CD14-positive monocyte (primary cell): Measurements from ENCODE around the gene CCN5. TPM values are rescaled to one million over a fixed set of nuclear protein-coding genes. Genes with fewer than 3 reads are reported as not detected.

Source experiments
- DNase-seq, 3 donors: peaks; one replicate each; pipeline ENCODE4 v3.0.0-alpha.2; 2011 to 2022
- H2AFZ ChIP-seq: 2 replicates; pipeline ENCODE4 v1.6.0; 2012; ENCODE audit warnings: mild to moderate bottlenecking, low read depth, low read length, inconsistent platforms; ENCODE audit not compliant: insufficient read depth, poor library complexity, severe bottlenecking
- H3K27ac ChIP-seq, 2 donors: 1 replicate in 1 of 2; 2 replicates in 1 of 2; pipeline ENCODE4 v1.5.1; 2012 to 2013; ENCODE audit warnings: low read length in 2 of 2, control low read depth in 1 of 2, inconsistent platforms in 1 of 2, low read depth in 1 of 2, mild to moderate bottlenecking in 1 of 2
- H3K27me3 ChIP-seq, 2 donors: one replicate each; pipeline versions ENCODE4 v1.6.0 to v1.6.1; 2011 to 2013; ENCODE audit warnings: low read length in 2 of 2; ENCODE audit not compliant: control insufficient read depth in 2 of 2, insufficient read depth in 2 of 2
- H3K36me3 ChIP-seq, 2 donors: replicated peaks in 1 of 2; 1 replicate in 1 of 2; 2 replicates in 1 of 2; pipeline versions ENCODE4 v1.5.1 to v1.6.1; 2012 to 2013; ENCODE audit warnings: low read length in 2 of 2, control low read depth in 1 of 2, inconsistent platforms in 1 of 2, mild to moderate bottlenecking in 1 of 2; ENCODE audit not compliant: insufficient read depth in 2 of 2, control insufficient read depth in 1 of 2
- H3K4me1 ChIP-seq, 2 donors: 1 replicate in 1 of 2; 2 replicates in 1 of 2; pipeline versions ENCODE4 v1.5.1 to v1.6.1; 2012 to 2013; ENCODE audit warnings: low read length in 2 of 2, control low read depth in 1 of 2, inconsistent platforms in 1 of 2, mild to moderate bottlenecking in 1 of 2, moderate library complexity in 1 of 2; ENCODE audit not compliant: insufficient read depth in 2 of 2, control insufficient read depth in 1 of 2
- H3K4me2 ChIP-seq: replicated peaks from 2 replicates; pipeline ENCODE3; 2012; ENCODE audit warnings: low read length, moderate library complexity, mild to moderate bottlenecking; ENCODE audit not compliant: poor library complexity, severe bottlenecking; ENCODE audit errors: extremely low read depth
- H3K4me3 ChIP-seq, 3 experiments: fragments of 200-600 bp in 1 of 3; sonication (generic) in 1 of 3; replicated peaks in 1 of 3; 1 replicate in 2 of 3; 2 replicates in 1 of 3; pipeline ENCODE4 v1.5.1; 2011 to 2013; ENCODE audit warnings: low read length in 3 of 3, mild to moderate bottlenecking in 3 of 3, control low read depth in 2 of 3, low read depth in 2 of 3, inconsistent platforms in 1 of 3, moderate library complexity in 1 of 3
- H3K79me2 ChIP-seq: 2 replicates; pipeline ENCODE4 v1.6.0; 2012; ENCODE audit warnings: mild to moderate bottlenecking, control low read depth, inconsistent platforms, low read length, moderate library complexity; ENCODE audit not compliant: insufficient read depth
- H3K9ac ChIP-seq: 2 replicates; pipeline ENCODE4 v1.6.0; 2017; ENCODE audit warnings: low read length, mild to moderate bottlenecking; ENCODE audit not compliant: insufficient read depth, poor library complexity, severe bottlenecking
- H3K9me3 ChIP-seq, 2 donors: replicated peaks in 1 of 2; 1 replicate in 1 of 2; 2 replicates in 1 of 2; pipeline versions ENCODE4 v1.5.1 to v1.6.1; 2012 to 2013; ENCODE audit warnings: low read length in 2 of 2, control low read depth in 1 of 2; ENCODE audit not compliant: control insufficient read depth in 1 of 2, insufficient read depth in 1 of 2
- H4K20me1 ChIP-seq: 2 replicates; pipeline ENCODE4 v1.6.0; 2012; ENCODE audit warnings: mild to moderate bottlenecking, low read length, control low read depth, moderate library complexity; ENCODE audit not compliant: insufficient read depth
- H3K27ac Mint-ChIP-seq, 7 donors: one replicate each; pipeline ENCODE4 v1.8.0; 2020; ENCODE audit warnings: mild to moderate bottlenecking in 7 of 7, mixed read lengths in 7 of 7, moderate library complexity in 6 of 7, inconsistent platforms in 2 of 7
- H3K27me3 Mint-ChIP-seq, 3 donors: one replicate each; pipeline ENCODE4 v1.8.0; 2021 to 2022; ENCODE audit warnings: low read depth in 3 of 3, mild to moderate bottlenecking in 3 of 3, mixed read lengths in 3 of 3, moderate library complexity in 3 of 3, inconsistent platforms in 1 of 3
- H3K36me3 Mint-ChIP-seq, 2 donors: one replicate each; pipeline ENCODE4 v1.8.0; 2020; ENCODE audit warnings: mixed read lengths in 2 of 2, inconsistent platforms in 1 of 2, mild to moderate bottlenecking in 1 of 2
- H3K4me1 Mint-ChIP-seq: one replicate; pipeline ENCODE4 v1.8.0; 2020; ENCODE audit warnings: mild to moderate bottlenecking, mixed read lengths
- H3K4me3 Mint-ChIP-seq, 2 donors: one replicate each; pipeline ENCODE4 v1.8.0; 2020; ENCODE audit warnings: mild to moderate bottlenecking in 2 of 2, mixed read lengths in 2 of 2, moderate library complexity in 1 of 2
- H3K9me3 Mint-ChIP-seq, 7 donors: one replicate each; pipeline ENCODE4 v1.8.0; 2020 to 2022; ENCODE audit warnings: mixed read lengths in 7 of 7, mild to moderate bottlenecking in 6 of 7, moderate library complexity in 6 of 7, inconsistent platforms in 2 of 7
- CTCF ChIP-seq: fragments of 200-600 bp; IDR thresholded peaks from one replicate; pipeline ENCODE4 v1.8.0; 2022; ENCODE audit warnings: antibody characterized with exemption, mild to moderate bottlenecking
- WGBS: methylation state at CpG from one replicate; pipeline ENCODE4 v1.1.5; 2013; ENCODE audit warnings: missing lambda C conversion rate; ENCODE audit not compliant: insufficient coverage; 5-methylcytosine and 5-hydroxymethylcytosine counted together
- intact Hi-C, 2 donors: fragments of 100-400 bp; cut with micrococcal nuclease; formaldehyde crosslinking; loops; one replicate each; pipeline versions ENCODE4 v1.15.0 to v1.15.1; 2023
- polyA plus RNA-seq, 3 donors: library from polyadenylated mRNA; depleted of rRNA in 1 of 3; unstranded in 2 of 3; stranded (reverse) in 1 of 3; fragments of 300-500 nt in 2 of 3; fragments of >200 nt in 1 of 3; fragmentation: Illumina TruSeq in 2 of 3; gene quantifications; 1 replicate in 2 of 3; 2 replicates in 1 of 3; pipeline ENCODE4 v1.2.3, GENCODE V29; 2012 to 2021

CCN5 gene
- polyA plus RNA-seq, 3 donors, result not detected

- Histone ChIP-seq H2AFZ (no peak overlapping the region), H4K20me1 (no peaks in the 10 kb centered on the region), H3K4me1 (no peaks in the 10 kb centered on the region), H3K4me2 (no peak overlapping the region), H3K9me3 (no peaks in the 10 kb centered on the region), H3K27me3 (no peaks in the 10 kb centered on the region), H3K4me3 (no peak overlapping the region), H3K27ac (no peak overlapping the region), H3K9ac (no peak overlapping the region), H3K36me3 (no peaks in the 10 kb centered on the region), H3K79me2 (no peaks in the 10 kb centered on the region)
- DNase-seq, result no peak
- intact Hi-C loops, result no loop called here
- no peaks in the 10 kb centered on the region for H3K4me1 Mint-ChIP-seq
- peaks cover 0 to 1% (median 0%) of the 10 kb centered on the region in 3 donors for H3K27me3 Mint-ChIP-seq
- H3K4me3 Mint-ChIP-seq, result no peak overlapping the region
- H3K36me3 Mint-ChIP-seq, result no peaks in the 10 kb centered on the region
- 88% methylated on average over 1 of the region's 5 CpGs for WGBS
- no peak overlapping the region for H3K27ac Mint-ChIP-seq
- no peaks in the 10 kb centered on the region for H3K9me3 Mint-ChIP-seq
- TF ChIP-seq CTCF, result no peak
These were observed 8.1 kb upstream of the CCN5 start for GRCh38 chr20:44707018-44707579.

GRCh38 chr20:44709380-44709779, 5.8 kb upstream of the CCN5 start:
- TF ChIP-seq CTCF, result no peak
- Mint-ChIP-seq H3K27me3 (peaks cover 0 to 5% (median 1%) of the 10 kb centered on the region in 3 donors), H3K9me3 (no peaks in the 10 kb centered on the region), H3K4me1 (peaks cover 1% of the 10 kb centered on the region), H3K36me3 (no peaks in the 10 kb centered on the region), H3K4me3 (no peak overlapping the region), H3K27ac (no peak overlapping the region)
- Histone ChIP-seq H2AFZ (no peak overlapping the region), H3K27me3 (no peaks in the 10 kb centered on the region), H4K20me1 (no peaks in the 10 kb centered on the region), H3K9me3 (no peaks in the 10 kb centered on the region), H3K79me2 (no peaks in the 10 kb centered on the region), H3K9ac (no peak overlapping the region), H3K4me2 (no peak overlapping the region), H3K27ac (no peak overlapping the region), H3K4me3 (no peak overlapping the region), H3K36me3 (no peaks in the 10 kb centered on the region), H3K4me1 (peaks cover 0 to under 1% of the 10 kb centered on the region in 2 donors)
- DNase-seq, result no peak
- intact Hi-C loops, result no loop called here
- 95% methylated on average over 3 of the region's 11 CpGs for WGBS
